ENCODE data around the gene FOXJ2. TPM values are rescaled to one million over a fixed set of nuclear protein-coding genes. Genes with fewer than 3 reads are reported as not detected.
"Not testable (repeated sequence)": the region's sequence is repeated elsewhere in the genome, so short reads cannot be mapped to it uniquely, and the experiment has no call there.

Gene FOXJ2
- total RNA-seq (2014; rRNA removed; shearing (Covaris generic)), result 3.4 and 8.1 TPM in 2 replicates

DNA sequence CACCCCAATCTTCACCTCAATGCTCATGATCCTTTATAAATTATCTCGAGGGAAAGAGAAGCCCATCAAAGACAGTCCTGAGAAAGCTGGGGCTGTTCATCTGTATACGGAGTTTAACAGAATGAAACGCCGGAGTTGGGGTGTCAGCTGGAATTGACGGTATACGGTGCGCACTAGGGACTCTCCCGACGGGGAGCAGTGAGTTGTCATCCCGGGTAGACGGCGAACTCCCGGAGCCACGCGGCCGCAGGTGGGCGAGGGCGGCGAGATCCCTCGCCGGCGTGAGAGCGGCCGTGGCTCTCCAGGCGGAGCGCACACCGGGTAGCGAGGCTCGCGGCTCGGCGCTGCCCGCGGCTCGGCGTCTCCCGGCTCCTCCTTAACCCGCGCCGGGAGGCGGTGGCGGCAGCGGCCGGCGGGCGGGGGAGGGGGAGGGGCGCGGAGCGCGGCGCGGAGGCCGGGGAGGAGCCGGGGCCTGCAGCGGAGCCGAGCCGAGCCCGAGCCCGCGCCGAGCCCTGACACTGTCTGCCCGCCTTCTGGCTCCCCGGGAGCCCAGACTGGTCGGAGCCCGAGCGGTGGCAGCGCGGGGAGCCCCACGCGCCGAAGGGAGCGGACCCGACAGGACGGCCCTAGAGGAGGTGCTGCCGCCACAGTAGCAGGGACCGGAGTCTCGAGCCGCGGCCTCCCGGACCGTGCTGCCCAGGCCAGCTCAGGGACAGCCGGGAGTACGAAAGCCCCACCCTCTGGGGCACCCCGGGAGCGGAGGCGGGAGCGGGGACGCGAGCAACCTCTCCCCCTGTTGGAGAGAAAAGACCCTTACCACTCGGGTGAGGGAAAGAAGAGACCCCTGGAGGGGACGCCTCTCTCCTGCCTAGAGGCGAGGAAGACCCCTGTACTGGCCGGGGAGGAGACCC lies at the start of gene FOXJ2:
Gene FOXJ2, plus strand, starts transcription at position 475 of the 911 bp plus-strand sequence. CDS start 7,117 bp downstream, outside the sequence.
- in situ Hi-C loops (cut with HindIII; ENCODE audit: low sequenced_read_pairs), result no loop called here

DNA sequence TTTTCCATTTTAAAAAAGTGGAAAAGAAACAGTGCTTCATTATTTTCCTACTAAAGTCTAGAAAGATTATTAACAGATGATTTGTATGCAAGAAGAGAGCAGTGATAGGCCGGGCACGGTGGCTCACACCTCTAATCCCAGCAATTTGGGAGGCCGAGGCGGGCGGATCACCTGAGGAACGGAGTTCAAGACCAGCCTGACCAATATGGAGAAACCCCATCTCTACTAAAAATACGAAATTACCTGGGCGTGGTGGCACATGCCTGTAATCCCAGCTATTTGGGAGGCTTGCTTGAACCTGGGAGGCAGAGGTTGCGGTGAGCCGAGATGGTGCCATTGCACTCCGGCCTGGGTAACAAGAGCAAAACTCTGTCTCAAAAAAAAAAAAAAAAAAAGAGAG lies 49.5 kb upstream of the FOXJ2 start:
- in situ Hi-C loops (cut with HindIII; ENCODE audit: low sequenced_read_pairs); DNase-seq (ENCODE audit: low spot score): not testable (repeated sequence)

More for the DNA sequence above, at the start of gene FOXJ2:
- peak; percentile 76 for DNase-seq (ENCODE audit: low spot score)

DNA sequence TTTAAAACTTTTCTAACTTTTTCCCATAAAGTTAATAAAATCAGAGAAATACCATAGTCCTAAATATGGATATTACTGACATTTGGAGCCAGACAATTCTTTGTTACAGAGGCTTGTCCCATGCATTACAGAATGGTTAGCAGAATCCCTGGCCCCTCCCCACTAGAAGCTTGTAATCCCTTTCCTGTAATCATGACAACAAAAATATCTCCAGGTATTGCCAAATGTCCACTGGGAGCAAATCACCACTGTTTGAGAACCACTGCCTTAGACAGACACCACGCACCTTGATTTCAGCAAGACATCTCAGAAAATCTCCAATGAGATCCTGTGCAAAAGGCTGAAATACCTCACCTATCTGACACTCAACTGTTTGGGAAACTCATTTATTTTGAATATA lies 49.1 kb upstream of the FOXJ2 start:
- in situ Hi-C loops (cut with HindIII; ENCODE audit: low sequenced_read_pairs); DNase-seq (ENCODE audit: low spot score): not testable (repeated sequence)

DNA sequence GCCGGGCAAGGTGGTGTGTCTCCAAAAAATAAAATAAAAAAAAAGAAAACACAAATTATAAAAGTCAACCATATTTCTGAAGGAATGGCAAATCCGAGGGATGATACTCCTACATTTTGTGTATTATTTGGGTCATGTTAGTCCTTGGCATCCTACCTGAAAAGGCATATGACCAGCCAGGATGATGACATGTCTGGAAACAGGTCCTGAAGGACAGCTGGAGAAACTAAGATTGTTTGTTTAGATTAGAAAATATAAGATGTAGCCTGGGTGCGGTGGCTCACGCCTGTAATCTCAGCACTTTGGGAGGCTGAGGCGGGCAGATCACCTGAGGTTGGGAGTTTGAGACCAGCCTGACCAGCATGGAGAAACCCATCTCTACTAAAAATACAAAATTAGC lies 47.6 kb upstream of the FOXJ2 start:
- no peak for DNase-seq (ENCODE audit: low spot score)
- in situ Hi-C loops (cut with HindIII; ENCODE audit: low sequenced_read_pairs), result no loop called here

DNA sequence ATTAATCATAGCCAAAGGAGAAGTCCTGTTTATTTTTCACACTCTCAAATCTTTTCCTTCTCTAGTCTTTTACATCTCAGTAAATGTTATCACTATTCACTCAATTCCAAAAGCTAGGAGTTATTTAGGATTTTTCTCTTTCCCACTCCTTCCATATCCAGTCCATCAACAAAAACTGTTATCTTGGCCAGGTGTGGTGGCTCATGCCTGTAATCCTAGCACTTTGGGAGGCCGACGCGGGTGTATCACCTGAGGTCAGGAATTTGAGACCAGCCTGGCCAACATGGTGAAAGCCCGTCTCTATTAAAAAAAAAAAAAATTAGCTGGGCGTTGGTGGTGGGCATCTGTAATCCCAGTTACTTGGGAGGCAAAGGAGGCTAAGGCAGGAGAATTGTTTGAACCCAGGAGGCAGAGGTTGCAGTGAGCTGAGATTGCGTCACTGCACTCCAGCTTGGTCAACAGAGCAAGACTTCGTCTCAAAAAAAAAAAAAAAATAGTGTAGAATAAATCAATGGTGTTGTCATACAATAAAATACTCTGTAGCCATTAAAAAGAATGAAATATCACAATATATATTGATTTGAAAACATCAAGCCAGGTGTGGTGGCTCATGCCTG lies 46.6 kb upstream of the FOXJ2 start:
- in situ Hi-C loops (cut with HindIII; ENCODE audit: low sequenced_read_pairs), result no loop called here
- no peak for DNase-seq (ENCODE audit: low spot score)

DNA sequence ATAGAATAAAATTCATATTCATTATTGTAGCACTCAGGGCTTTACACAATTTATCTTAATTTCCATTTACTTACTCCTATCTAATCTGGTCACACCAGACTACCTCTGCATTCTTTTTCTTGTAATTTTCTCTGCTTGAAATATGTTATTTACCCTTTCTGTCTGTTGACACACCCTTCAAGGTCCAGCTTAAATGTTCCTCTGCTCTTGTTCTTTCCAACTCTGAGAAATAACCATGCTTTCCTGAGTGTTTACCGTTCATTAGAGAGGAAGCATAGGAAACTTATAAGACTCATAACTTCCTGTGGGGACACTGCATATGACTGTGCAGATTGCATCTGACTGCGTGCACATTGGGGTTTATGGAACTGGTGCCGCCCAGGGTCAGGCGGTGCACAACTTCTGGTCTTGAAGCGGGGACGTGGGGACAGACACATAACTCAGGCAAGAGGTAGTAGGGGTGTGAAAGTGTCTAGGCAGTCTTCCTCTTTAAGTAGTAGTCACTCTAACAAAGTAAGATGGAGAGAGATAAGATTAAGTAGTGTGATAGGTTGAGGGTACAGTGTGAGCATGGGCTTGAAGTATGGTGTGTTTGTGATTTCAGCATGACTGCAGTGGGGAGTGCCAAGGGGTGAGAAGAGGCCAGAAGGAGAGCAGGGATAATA lies 42.6 kb upstream of the FOXJ2 start:
- in situ Hi-C loops (cut with HindIII; ENCODE audit: low sequenced_read_pairs), result no loop called here
- DNase-seq (ENCODE audit: low spot score), result no peak

DNA sequence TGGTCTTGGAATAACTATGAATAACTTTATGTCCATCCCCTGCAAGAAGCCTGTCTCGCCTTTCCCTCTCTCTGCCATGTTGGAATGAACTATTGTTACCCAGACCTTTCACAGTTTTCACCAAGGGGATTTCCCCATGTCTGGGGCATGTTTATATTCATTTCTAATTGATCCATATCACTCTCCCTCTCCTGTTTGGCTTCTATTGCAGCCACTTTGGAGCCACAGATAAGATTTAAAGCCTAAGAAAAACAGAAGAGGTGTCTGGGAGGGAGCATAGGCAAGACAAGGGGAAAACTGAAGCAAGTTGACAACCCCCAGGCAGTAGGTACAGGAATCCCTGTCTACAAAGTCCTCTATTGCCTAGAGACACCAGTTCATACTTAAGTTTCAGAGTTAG lies 41.0 kb upstream of the FOXJ2 start:
- DNase-seq (ENCODE audit: low spot score), result no peak
- in situ Hi-C loops (cut with HindIII; ENCODE audit: low sequenced_read_pairs), result no loop called here

DNA sequence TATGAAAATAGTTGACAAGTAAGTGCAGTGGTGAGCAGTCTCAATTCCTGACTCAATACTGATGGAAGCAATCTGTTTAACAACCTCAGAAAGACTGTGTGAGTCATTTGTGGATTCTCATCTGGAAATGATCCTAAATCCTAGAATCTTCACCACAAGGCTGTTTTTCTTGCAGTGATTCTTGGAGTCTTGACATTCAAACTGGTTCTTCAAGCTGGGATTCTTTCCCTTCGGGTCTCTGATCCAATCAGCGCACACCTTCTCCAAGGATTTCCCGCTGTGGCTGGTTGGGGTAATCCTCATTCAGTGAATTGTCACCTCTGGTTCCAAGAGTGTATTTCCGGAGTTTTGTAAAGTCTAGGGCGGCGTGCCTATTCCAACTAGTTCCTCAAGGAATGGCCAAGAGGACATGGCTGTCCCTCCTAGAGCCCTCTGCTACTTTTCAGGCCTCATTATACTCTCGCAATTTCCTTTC lies 37.7 kb upstream of the FOXJ2 start:
- in situ Hi-C loops (cut with HindIII; ENCODE audit: low sequenced_read_pairs), result no loop called here

DNA sequence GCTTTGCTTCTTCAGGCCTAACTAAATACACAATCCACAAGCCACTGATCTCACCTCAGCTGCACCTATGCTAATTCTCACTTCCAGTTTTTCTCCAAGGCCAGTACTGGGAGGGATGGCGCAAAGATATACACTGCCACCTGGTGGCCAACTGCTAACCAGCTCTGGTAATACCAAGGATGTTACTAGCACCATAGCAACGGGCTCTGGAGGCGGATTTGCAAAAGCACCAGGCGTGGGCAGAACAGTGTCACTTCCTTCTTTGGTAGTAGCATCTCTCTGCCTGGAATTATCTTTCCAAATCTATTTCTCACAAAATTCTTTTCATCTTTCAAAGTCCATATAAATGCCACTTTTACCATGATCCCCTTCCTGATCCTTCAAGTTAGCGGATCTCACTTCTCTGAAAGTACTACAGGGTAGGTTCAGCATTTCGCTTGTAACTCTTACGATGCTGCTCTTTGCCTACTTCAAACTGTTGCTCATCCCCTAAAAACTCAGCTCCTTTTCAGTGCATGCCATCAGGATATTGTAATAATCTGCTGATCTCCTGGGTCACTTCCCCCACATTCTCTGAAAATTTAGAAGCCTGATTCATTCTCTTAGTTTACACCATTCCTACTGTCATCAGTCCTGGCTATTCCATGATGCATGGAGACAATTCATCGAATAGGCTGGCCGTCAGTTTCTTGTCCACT lies 37.1 kb upstream of the FOXJ2 start:
- peak; percentile 88 for DNase-seq (ENCODE audit: low spot score)
- in situ Hi-C loops (cut with HindIII; ENCODE audit: low sequenced_read_pairs), result no loop called here

More for the DNA sequence above, 37.7 kb upstream of the FOXJ2 start:
- no peak for DNase-seq (ENCODE audit: low spot score)

DNA sequence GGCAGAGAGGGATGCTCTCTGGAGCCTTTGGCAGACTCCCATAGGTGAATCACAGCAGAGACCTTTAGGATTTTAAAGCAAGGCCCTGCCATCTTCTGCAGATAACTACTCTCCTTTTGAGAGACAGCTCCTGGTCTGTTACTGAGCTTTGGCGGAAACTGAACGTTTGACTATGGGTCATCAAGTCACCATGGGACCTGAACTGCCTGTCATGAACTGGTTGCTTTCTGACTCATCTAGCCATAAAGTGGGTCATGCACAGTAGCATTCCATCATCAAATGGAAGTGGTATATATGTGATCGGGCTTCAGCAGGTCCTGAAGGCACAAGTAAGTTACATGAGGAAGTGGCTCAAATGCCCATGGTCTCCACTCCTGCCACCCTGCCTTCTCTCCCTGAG lies 31.7 kb upstream of the FOXJ2 start:
- in situ Hi-C loops (cut with HindIII; ENCODE audit: low sequenced_read_pairs), result not testable (repeated sequence)

DNA sequence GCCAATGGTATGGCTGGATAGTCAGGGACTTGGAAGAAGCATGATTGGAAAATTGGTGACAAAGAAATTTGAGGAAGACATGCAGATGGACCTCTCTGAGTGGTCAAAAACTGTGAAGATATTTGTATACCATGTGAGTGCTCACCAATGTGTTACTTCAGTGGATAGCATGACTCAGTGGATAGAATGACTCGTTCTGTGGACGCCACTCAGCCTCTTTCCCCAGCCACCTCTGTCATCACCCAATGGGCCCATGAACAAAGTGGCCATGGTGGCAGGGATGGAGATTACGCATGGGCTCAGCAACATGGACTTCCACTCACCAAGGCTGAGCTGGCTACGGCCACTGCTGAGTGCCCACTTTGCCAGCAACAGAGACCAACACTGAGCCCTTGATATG lies 31.0 kb upstream of the FOXJ2 start:
- in situ Hi-C loops (cut with HindIII; ENCODE audit: low sequenced_read_pairs); DNase-seq (ENCODE audit: low spot score): not testable (repeated sequence)

More for the DNA sequence above, 31.7 kb upstream of the FOXJ2 start:
- DNase-seq (ENCODE audit: low spot score), result not testable (repeated sequence)

DNA sequence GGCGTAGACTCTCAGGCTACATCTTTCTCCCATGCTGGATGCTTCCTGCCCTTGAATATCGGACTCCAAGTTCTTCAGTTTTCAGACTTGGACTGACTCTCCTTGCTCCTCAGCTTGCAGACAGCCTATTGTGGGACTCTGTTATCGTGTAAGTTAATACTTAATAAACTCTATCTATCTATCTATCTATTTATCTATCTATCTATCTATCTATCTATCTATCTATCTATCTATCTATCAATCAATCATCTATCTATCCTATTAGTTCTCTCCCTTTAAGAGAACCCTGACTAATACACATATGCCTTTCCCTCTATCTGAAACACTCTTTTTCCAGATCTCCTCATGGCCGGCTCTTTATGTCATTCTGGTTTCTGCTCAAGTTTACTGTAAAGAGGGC lies 27.6 kb upstream of the FOXJ2 start:
- in situ Hi-C loops (cut with HindIII; ENCODE audit: low sequenced_read_pairs); DNase-seq (ENCODE audit: low spot score): not testable (repeated sequence)

DNA sequence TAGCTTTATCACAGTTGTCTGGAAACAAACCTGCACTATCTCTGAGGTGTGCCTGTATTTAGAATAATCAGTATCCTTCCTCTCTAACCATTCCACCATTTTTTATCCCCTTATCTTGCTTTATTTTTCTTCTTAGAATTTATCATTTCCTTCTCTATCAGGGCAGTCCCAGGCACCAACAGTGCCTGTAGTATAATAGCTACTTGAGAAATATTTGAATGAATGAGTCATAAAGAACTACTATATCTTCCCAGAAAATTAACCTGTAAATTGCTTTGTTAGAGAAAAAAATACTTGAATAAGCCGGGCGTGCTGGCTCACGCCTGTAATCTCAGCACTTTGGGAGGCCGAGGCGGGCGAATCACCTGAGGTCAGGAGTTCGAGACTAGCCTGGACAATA lies 21.2 kb upstream of the FOXJ2 start:
- DNase-seq (ENCODE audit: low spot score), result no peak
- in situ Hi-C loops (cut with HindIII; ENCODE audit: low sequenced_read_pairs), result no loop called here

DNA sequence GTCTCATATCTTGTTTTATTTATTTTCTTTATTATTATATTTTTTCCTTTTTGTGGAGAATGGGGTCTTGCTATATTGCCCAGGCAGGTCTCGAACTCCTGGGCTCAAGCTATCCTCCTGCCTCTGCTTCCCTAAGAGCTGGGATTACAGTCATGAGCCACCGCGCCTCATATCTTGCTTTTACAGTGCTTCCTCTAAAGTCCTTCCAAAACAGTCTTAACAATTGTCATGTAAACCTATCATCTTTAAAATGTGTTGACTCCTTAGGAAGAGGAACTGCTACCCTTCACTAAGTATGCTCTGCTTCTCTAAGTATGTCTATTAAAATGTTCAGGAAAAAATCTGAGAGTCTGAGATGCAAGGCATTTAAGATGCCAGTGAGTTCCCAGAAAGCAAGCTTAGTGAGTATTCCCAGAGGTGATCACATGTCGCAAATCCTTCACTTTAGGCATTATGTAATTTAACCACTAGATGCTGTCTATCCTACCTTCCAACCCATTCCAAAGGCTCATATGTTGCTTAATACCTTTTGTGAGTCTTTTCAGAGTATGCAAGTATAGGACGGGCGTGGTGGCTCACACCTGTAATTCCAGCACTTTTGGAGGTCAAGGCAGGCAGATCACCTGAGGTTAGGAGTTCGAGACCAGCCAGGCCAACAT lies 19.7 kb upstream of the FOXJ2 start:
- DNase-seq (ENCODE audit: low spot score), result no peak
- in situ Hi-C loops (cut with HindIII; ENCODE audit: low sequenced_read_pairs), result no loop called here

DNA sequence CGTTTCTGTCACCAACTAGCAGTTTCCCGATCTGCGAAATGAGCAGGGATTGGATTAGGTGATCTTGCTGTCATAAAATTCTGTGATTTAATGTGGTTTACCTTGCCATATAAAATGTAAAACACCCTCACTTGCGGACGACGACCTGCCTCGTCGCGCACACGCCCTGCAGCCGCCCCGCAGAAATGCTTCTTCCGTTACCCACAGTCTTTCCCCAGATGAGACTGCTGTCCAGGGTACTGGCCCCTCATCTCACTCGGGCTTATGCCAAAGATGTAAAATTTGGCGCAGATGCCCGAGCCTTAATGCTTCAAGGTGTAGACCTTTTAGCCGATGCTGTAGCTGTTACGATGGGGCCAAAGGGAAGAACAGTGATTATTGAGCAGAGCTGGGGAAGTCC lies 17.7 kb upstream of the FOXJ2 start:
- in situ Hi-C loops (cut with HindIII; ENCODE audit: low sequenced_read_pairs), result no loop called here
- no peak for DNase-seq (ENCODE audit: low spot score)

DNA sequence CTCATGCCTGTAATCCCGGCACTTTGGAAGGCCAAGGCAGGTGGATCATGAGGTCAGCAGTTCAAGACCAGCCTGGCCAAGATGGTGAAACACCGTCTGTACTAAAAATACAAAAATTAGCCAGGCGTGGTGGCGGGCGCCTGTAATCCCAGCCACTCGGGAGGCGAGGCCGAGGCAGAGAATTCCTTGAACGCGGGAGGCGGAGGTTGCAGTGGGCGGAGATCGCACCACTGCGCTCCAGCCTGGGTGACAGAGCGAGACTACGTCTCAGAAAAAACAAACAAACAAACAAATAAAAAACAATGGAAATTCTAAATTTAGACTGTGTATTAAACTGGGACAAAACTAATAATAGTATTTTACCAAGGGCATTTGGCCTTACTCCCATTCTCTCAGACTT lies 14.3 kb upstream of the FOXJ2 start:
- in situ Hi-C loops (cut with HindIII; ENCODE audit: low sequenced_read_pairs); DNase-seq (ENCODE audit: low spot score): not testable (repeated sequence)

DNA sequence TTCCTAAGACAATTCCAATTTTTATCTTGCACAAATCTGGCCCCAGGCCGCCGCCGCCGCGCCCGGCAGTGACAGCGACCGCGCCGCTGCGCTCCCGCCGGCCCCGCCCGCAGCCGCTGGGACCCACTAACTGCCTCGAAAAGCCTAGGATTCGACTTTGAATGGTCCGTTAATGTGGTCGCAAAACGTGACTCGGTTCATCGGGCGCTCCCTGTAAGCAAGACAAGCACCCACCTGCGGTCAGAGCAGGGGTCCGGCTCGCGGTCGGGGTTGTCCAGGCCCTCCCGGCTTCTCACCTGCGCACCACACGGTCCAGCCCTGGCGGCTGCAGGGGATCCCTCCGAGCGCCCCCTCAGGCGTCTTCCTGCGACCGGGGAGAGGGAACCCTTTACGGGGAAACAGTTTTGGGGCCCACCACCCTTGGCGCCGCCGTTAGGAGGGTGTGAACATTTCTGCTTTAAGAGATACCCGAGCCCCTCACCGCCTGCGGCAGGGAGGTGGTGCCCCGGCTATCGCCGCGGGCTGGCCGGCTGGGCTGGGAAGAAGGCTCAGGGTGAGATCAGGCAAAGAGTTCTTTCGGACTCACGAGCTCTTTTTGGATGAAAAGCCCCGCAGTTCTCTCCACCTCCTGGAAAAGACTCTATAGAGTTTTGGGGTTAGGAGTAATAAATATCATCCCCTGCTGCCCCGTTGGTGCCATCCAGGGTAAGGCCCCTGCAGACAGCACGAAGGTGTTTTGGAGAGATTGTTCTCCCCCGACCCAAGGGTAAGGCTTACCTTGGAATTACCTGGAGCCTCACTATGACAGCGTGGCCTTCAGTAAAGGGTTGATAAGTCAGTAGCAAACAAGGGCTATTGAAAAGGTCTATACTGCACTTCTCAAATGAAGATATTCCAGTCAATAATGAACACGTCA lies 13.6 kb upstream of the FOXJ2 start:
- in situ Hi-C loops (cut with HindIII; ENCODE audit: low sequenced_read_pairs), result no loop called here
- peak; percentile 79 for DNase-seq (ENCODE audit: low spot score)
